ENCODE measurements around the gene PRR15L. TPM values are rescaled to one million over a fixed set of nuclear protein-coding genes. Genes with fewer than 3 reads are reported as not detected.

The PRR15L gene
- total RNA-seq, 1 experiment from 2014 or later, result 0.18 TPM

GRCh38 chr17:47990962-47991731 is 33.5 kb upstream of the PRR15L start:
- intact Hi-C loops (cut with micrococcal nuclease; ENCODE audit: unreplicated experiment), result no loop called here
- BruUV-seq (replicated peaks), result no TSS peak

GRCh38 chr17:47989700-47990099 is 32.0 kb upstream of the PRR15L start:
- DNase-seq (ENCODE audit: low read depth, low spot score) (no peak), ATAC-seq (no peak)
- intact Hi-C loops (cut with micrococcal nuclease; ENCODE audit: unreplicated experiment), result no loop called here
- CTCF ChIA-PET, result no interaction called here
- Histone ChIP-seq H3K36me3 (ENCODE audit: control insufficient read depth, insufficient read depth, low read length) (no peaks in the 10 kb centered on the region), H3K9me3 (ENCODE audit: control insufficient read depth, insufficient read depth, low read depth, low read length) (no peaks in the 10 kb centered on the region), H3K27ac (ENCODE audit: low read length) (no peak overlapping the region), H3K4me3 (ENCODE audit: low read depth in 2 of 2, low read length in 2 of 2) (no peak overlapping the region), H3K4me1 (ENCODE audit: control insufficient read depth, insufficient read depth, low read length) (peaks cover 16% of the 10 kb centered on the region), H3K27me3 (ENCODE audit: control insufficient read depth, insufficient read depth, low read length) (no peaks in the 10 kb centered on the region)
- in situ Hi-C loops (cut with HindIII; ENCODE audit: low pct_unique_long_range_greater_than_20kb, low sequenced_read_pairs), result no loop called here
- TF ChIP-seq SIN3A (IDR thresholded peaks at IDR 0.05; ENCODE audit: borderline replicate concordance, insufficient read depth, low read depth, low read length), result no peak
- no peak for TF ChIP-seq CTCF (IDR thresholded peaks at IDR 0.05)
- no peak for TF ChIP-seq TCF7L2 (IDR thresholded peaks at IDR 0.05; ENCODE audit: low read depth, low read length)
- TF ChIP-seq, protein P1, sequence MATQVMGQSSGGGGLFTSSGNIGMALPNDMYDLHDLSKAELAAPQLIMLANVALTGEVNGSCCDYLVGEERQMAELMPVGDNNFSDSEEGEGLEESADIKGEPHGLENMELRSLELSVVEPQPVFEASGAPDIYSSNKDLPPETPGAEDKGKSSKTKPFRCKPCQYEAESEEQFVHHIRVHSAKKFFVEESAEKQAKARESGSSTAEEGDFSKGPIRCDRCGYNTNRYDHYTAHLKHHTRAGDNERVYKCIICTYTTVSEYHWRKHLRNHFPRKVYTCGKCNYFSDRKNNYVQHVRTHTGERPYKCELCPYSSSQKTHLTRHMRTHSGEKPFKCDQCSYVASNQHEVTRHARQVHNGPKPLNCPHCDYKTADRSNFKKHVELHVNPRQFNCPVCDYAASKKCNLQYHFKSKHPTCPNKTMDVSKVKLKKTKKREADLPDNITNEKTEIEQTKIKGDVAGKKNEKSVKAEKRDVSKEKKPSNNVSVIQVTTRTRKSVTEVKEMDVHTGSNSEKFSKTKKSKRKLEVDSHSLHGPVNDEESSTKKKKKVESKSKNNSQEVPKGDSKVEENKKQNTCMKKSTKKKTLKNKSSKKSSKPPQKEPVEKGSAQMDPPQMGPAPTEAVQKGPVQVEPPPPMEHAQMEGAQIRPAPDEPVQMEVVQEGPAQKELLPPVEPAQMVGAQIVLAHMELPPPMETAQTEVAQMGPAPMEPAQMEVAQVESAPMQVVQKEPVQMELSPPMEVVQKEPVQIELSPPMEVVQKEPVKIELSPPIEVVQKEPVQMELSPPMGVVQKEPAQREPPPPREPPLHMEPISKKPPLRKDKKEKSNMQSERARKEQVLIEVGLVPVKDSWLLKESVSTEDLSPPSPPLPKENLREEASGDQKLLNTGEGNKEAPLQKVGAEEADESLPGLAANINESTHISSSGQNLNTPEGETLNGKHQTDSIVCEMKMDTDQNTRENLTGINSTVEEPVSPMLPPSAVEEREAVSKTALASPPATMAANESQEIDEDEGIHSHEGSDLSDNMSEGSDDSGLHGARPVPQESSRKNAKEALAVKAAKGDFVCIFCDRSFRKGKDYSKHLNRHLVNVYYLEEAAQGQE (IDR thresholded peaks at IDR 0.05; ENCODE audit: insufficient read depth in 1 of 2, low read depth in 2 of 2, low read length in 1 of 2), result no peak
- TF ChIP-seq POLR2AphosphoS5 (IDR thresholded peaks at IDR 0.05; ENCODE audit: low read depth, low read length), result no peak
- POLR2A ChIA-PET, result no interaction called here
- BruUV-seq (replicated peaks), result no TSS peak

More at GRCh38 chr17:47990962-47991731, 33.5 kb upstream of the PRR15L start:
- CTCF ChIA-PET, result no interaction called here
- ATAC-seq, result no peak
- H3K4me1 ChIP-seq (ENCODE audit: control insufficient read depth, insufficient read depth, low read length), result peaks cover 16% of the 10 kb centered on the region
- H3K36me3 ChIP-seq (ENCODE audit: control insufficient read depth, insufficient read depth, low read length), result no peaks in the 10 kb centered on the region
- no peak for DNase-seq (ENCODE audit: low read depth, low spot score)
- no peaks in the 10 kb centered on the region for H3K9me3 ChIP-seq (ENCODE audit: control insufficient read depth, insufficient read depth, low read depth, low read length)
- no peak for TF ChIP-seq TCF7L2 (IDR thresholded peaks at IDR 0.05; ENCODE audit: low read depth, low read length)
- TF ChIP-seq SIN3A (IDR thresholded peaks at IDR 0.05; ENCODE audit: borderline replicate concordance, insufficient read depth, low read depth, low read length), result no peak
- no peak for TF ChIP-seq CTCF (IDR thresholded peaks at IDR 0.05)
- no peak for TF ChIP-seq POLR2AphosphoS5 (IDR thresholded peaks at IDR 0.05; ENCODE audit: low read depth, low read length)
- TF ChIP-seq, protein P1 (IDR thresholded peaks at IDR 0.05; ENCODE audit: insufficient read depth in 1 of 2, low read depth in 2 of 2, low read length in 1 of 2), result no peak
- H3K4me3 ChIP-seq (ENCODE audit: low read depth in 2 of 2, low read length in 2 of 2), result no peak overlapping the region
- POLR2A ChIA-PET, result no interaction called here
- no peak overlapping the region for H3K27ac ChIP-seq (ENCODE audit: low read length)
- no peaks in the 10 kb centered on the region for H3K27me3 ChIP-seq (ENCODE audit: control insufficient read depth, insufficient read depth, low read length)
- in situ Hi-C loops (cut with HindIII; ENCODE audit: low pct_unique_long_range_greater_than_20kb, low sequenced_read_pairs), result no loop called here

Data from Panc1 (cell line).